Activated CD8-positive, alpha-beta memory T cell treated with anti-CD3 and anti-CD28 coated beads for 36 hours (primary cell): ENCODE results near the gene GBP2. TPM values are rescaled to one million over a fixed set of nuclear protein-coding genes. Genes with fewer than 3 reads are reported as not detected.
"Not testable (repeated sequence)": the region's sequence is repeated elsewhere in the genome, so short reads cannot be mapped to it uniquely, and the experiment has no call there.

Experiments used
- CTCF ChIA-PET: fragments of 350-600 bp; sonication (Branson Sonifier 250); formaldehyde crosslinking; loops from one replicate; lab custom pipeline; 2021; ENCODE audit warnings: antibody characterized with exemption; lab: Charles Lee
- POLR2A ChIA-PET: fragments of 350-600 bp; sonication (Branson Sonifier 250); formaldehyde crosslinking; loops from one replicate; lab custom pipeline; 2021; ENCODE audit warnings: antibody characterized with exemption; lab: Charles Lee
- total RNA-seq, 2 experiments: library from RNA; stranded (reverse); gene quantifications; one replicate each; pipeline ENCODE4 v1.2.3, GENCODE V29; 2021

GBP2 gene
- total RNA-seq, 2 experiments from 2014 or later: 194 to 197 TPM

DNA sequence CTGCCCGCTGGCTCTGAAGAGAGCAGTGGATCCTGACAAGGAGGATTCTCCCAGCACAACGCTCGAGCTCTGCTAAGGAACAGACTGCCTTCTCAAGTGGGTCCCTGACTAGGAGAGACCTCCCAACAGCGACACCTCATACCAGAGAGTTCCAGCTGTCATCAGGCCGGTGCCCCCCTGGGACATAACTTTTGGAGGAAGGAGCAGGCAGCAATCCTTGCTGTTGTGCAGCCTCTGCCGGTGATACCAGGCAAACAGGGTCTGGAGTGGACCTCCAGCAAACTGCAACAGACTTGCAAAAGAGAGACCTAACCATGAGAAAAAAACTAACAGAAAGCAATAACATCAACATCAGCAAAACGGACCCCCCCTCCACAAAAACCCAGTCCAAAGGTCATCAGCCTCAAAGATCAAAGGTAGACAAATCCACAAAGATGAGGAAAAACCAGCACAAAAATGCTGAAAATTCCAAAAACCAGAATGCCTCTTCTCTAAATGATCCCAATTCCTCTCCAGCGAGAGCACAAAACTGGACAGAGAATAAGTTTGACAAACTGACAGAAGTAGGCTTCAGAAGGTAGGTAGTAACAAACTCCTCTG is 53.3 kb downstream of the GBP2 start:
- CTCF ChIA-PET, POLR2A ChIA-PET: not testable (repeated sequence)

DNA sequence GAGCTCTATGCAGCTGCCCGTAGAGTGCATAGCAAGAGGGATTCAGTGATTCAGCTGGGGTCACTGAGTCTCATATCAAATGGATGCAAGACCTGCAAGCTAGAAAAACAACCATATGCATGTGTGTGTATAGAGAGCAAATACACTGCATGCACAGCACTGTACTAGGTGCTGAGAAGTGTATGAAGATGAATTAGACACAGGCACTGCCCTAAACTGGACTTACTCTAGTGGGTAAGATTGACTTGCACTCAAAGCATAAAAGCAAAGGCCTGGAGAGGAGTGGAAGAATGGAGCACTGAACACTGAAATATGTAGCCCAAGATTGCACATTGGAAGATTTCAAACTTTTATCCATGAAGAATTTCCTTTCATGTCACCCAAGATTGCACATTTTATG is 55.4 kb downstream of the GBP2 start:
- POLR2A ChIA-PET: no interaction called here
- CTCF ChIA-PET: interaction anchor here (1.1 kb wide), 1 partner anchor 24 kb away, joined by 3 read pairs; no protein-coding TSS in a partner anchor

DNA sequence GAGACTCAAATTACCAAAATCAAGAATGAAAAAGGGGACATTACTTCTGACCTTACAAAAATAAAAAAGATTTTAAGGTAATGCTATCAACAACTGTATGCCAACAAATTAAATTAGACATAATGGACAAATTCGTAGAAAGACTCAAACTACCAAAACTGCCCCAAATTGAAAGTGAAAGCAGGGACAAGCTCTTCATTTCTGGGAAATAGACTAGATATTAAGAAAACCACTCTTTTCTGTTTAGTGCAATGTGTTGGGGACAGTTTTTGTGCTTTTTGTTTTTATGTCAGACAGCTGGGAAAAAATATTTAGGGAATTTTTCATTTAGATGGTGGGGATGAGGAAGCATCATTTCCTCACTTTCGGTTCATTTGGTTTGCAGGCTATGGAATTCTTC is 56.0 kb downstream of the GBP2 start:
- CTCF ChIA-PET: no interaction called here
- POLR2A ChIA-PET: no interaction called here

- ChIA-PET POLR2A (no interaction called here), CTCF (interaction anchor here (1.7 kb wide), 1 partner anchor 17 kb away, joined by 4 read pairs; no protein-coding TSS in a partner anchor)
These were observed 57.6 kb downstream of the GBP2 start for GRCh38 chr1:89068291-89068690.

DNA sequence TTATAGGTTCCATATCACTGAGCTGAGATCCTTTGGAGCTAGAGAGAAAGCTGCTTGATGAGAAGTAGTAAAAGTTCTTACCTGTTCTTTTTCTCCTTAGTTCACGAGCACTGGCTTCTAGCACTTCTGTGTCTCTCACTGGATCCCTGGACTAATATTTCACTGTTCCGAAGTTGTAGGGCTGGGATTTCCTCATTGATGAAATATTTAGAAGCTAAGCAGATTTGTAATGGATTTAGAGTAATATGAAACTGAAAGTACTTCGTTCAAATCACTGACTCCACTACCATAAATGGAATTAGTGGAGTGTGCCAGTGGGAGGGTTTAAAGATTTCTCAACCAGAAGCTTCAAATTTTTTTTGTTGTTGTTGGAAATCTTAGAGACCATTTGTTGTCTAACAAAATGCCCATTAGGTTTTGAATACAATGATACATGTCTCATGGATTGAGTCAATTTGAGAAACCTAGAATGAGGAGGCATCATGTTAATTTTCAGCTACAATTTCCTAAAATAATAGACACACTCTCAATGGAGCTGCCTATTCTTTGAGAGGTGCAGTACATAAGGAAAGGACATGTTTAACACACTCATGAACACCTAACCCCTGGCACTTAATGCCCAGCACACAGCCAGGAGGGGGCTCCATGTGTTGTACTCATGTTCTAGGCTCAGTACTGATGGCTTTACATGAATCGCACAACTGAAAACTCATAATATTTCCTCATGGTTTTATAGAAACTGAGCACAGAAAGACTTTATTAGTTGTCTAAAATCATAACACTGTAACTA is 60.6 kb downstream of the GBP2 start, which contains the start of gene GBP1:
Gene GBP1, minus strand, starts transcription at position 130 of the 790 bp plus-strand sequence. CDS start 1,974 bp downstream, outside the sequence.
- CTCF ChIA-PET: interaction anchor here (0.9 to 1.4 kb wide), 2 partner anchors 18 to 81 kb away, joined by 3 to 4 read pairs; no protein-coding TSS in a partner anchor
- POLR2A ChIA-PET: interaction anchor here (0.8 to 2.3 kb wide), 4 partner anchors 24 to 81 kb away, joined by 3 to 7 read pairs (median 4); no protein-coding TSS in a partner anchor

- ChIA-PET CTCF (interaction anchor here (0.6 to 1.4 kb wide), 3 partner anchors 18 to 388 kb away, joined by 3 to 4 read pairs (median 3); no protein-coding TSS in a partner anchor), POLR2A (interaction anchor here (0.9 to 2.3 kb wide), 3 partner anchors 23 to 62 kb away, joined by 3 to 7 read pairs (median 4); no protein-coding TSS in a partner anchor)
These were observed 61.3 kb downstream of the GBP2 start for GRCh38 chr1:89064632-89065031.

DNA sequence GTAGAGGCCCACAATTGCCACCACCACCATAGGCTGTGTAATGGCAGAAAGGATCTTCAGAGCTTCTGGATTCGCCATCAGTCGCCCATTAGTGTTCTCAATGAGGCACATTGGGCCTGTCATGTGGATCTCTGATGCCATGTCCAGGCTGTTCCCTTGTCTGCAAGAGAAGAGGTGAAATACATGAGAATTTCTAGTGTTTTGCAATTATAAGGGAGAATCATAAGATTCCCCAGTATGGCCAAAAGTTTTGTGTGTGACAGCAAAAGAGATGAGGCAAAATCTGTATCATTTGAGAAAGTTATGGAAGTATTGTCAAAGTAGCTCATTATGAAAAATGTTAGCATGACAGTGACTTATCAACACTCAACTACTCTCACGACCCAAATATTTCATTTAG is 62.8 kb downstream of the GBP2 start:
- CTCF ChIA-PET: no interaction called here
- POLR2A ChIA-PET: no interaction called here

DNA sequence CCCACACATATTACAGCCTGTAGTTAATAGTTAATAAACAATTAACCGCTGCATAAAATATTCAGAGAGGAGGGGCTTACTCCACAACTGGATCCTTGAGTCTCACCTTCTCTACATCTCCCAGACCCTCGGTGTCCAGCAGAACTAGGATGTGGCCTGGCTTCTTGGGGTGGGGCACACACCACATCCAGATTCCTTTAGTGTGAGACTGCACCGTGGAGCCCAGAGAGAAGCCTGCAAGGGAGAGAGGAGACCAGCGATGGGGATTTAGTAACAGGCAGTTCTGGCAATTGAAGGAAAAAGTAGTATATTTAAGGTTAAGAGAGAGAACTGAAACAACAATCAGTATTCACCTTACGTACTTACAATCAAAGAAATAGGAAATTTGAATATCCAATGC is 65.8 kb downstream of the GBP2 start:
- CTCF ChIA-PET: no interaction called here

More for the DNA sequence above, 65.8 kb downstream of the GBP2 start:
- POLR2A ChIA-PET: interaction anchor here (0.7 kb wide), 1 partner anchor 38 kb away, joined by 4 read pairs; no protein-coding TSS in a partner anchor

Other genes starting within 250 kb of the GBP2 start
- gene GTF2B, start 234.5 kb downstream of the GBP2 start, total RNA-seq: 10 to 100 TPM; 37.8 to 39.9 TPM
- gene KYAT3, start 133.5 kb downstream of the GBP2 start, total RNA-seq: 10 to 100 TPM; 63.1 to 64.6 TPM
- 10 to 100 TPM; 30.7 to 31.5 TPM for gene RBMXL1, start 133.5 kb downstream of the GBP2 start, total RNA-seq
- gene GBP3, start 103.2 kb downstream of the GBP2 start, total RNA-seq: 1 to 10 TPM; 9.4 to 9.8 TPM
- 10 to 100 TPM; 59.6 to 61.6 TPM for gene GBP1, start 60.9 kb downstream of the GBP2 start, total RNA-seq
- gene GBP7, start 49.9 kb upstream of the GBP2 start, total RNA-seq: under 1 TPM in 1 of 2 experiments, not detected in 1; 0.08 TPM
- gene GBP4, start 72.8 kb upstream of the GBP2 start, total RNA-seq: 10 to 100 TPM; 24.4 to 31.4 TPM
- gene GBP5, start 146.7 kb upstream of the GBP2 start, total RNA-seq: 10 to 100 TPM; 97.0 to 99.1 TPM
- under 1 TPM; 0.21 to 0.25 TPM for gene GBP6, start 237.9 kb upstream of the GBP2 start, total RNA-seq